Measurements from ENCODE around the gene NHS. TPM values are rescaled to one million over a fixed set of nuclear protein-coding genes. Genes with fewer than 3 reads are reported as not detected.

The NHS gene
- total and polyA plus RNA-seq, 2 of the 13 experiments (the other 11 are each of a cell fraction or from before 2014, with no cell fraction given), result 0.02 TPM; not detected in 1

DNA sequence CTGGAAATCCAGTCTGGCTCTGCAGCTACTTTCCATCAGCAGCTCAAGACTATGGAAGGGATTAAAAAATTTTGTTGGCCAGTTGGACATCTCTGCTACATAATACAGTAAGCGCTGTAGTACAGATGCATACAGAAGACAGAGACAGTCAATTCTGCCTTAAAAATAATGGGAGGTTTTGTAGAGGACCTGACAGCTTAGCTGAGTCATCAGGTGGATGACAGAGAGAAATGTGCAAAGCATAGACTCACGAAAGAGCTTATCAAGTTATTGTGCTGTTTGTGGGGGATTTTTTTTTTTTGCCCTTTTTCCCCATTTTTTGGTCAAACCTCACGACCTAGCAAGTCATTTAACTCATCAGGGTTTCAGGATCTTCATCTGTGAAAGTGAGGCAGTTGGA is 213.3 kb downstream of the NHS start:
- H3K27me3 ChIP-seq (ENCODE audit: control insufficient read depth in 1 of 2, insufficient read depth in 2 of 2, low read length in 2 of 2), result no peaks in the 10 kb centered on the region
- no peaks in the 10 kb centered on the region for H4K20me1 ChIP-seq (ENCODE audit: insufficient read depth, low read length)
- H3K36me3 ChIP-seq (replicated peaks in 1 of 2; ENCODE audit: control insufficient read depth in 1 of 2, insufficient read depth in 2 of 2, low read length in 2 of 2), result no peaks in the 10 kb centered on the region
- ATAC-seq (no peak), DNase-seq (ENCODE audit: low spot score) (no peak), FAIRE-seq (no peak)
- no peak overlapping the region for H3K4me3 ChIP-seq (replicated peaks in 1 of 3; ENCODE audit: insufficient read depth in 1 of 3, low read depth in 2 of 3, low read length in 3 of 3)
- no peaks in the 10 kb centered on the region for H3K4me1 ChIP-seq (ENCODE audit: insufficient read depth, low read length)
- no peak overlapping the region for H3K9ac ChIP-seq (ENCODE audit: insufficient read depth, low read depth, low read length)
- no peaks in the 10 kb centered on the region for H3K79me2 ChIP-seq (ENCODE audit: insufficient read depth, low read length)
- in situ Hi-C loops (cut with HindIII; ENCODE audit: extremely low pct_ligation_motif_present, low pct_unique_long_range_greater_than_20kb), result no loop called here
- H3K9me3 ChIP-seq (ENCODE audit: low read length), result no peaks in the 10 kb centered on the region
- intact Hi-C loops (cut with micrococcal nuclease; ENCODE audit: unreplicated experiment), result no loop called here
- no peak overlapping the region for H3K4me2 ChIP-seq (ENCODE audit: low read depth, low read length)
- no peak overlapping the region for H3K27ac ChIP-seq (ENCODE audit: extremely low read length, insufficient read depth, low read length)
- no peak overlapping the region for H2AFZ ChIP-seq (ENCODE audit: low read length)
- CTCF ChIA-PET (ENCODE audit: low intra/inter-chr PET ratio, low total read pairs), result no interaction called here
- POLR2A ChIA-PET, result no interaction called here
- BruUV-seq (replicated peaks), result no TSS peak
- WGBS (ENCODE audit: low lambda C conversion rate), result 0% methylated on average over 3 of the region's 3 CpGs
- TF ChIP-seq FOXJ3 (CRISPR knock-in tag; IDR thresholded peaks at IDR 0.05; ENCODE audit: borderline replicate concordance), result no peak
- TF ChIP-seq POGZ (CRISPR knock-in tag; IDR thresholded peaks at IDR 0.05), result no peak
- no peak for TF ChIP-seq ZFY (CRISPR knock-in tag; IDR thresholded peaks at IDR 0.05)
- no peak for TF ChIP-seq ZNF224 (CRISPR knock-in tag; IDR thresholded peaks at IDR 0.05)
- TF ChIP-seq ZNF740 (CRISPR knock-in tag; IDR thresholded peaks at IDR 0.05), result no peak
- TF ChIP-seq ZNF768 (CRISPR knock-in tag; IDR thresholded peaks at IDR 0.05), result no peak
- no peak for TF ChIP-seq ATF1 (CRISPR knock-in tag; IDR thresholded peaks at IDR 0.05)
- TF ChIP-seq BATF2 (CRISPR knock-in tag; IDR thresholded peaks at IDR 0.05), result no peak
- TF ChIP-seq, protein P1, sequence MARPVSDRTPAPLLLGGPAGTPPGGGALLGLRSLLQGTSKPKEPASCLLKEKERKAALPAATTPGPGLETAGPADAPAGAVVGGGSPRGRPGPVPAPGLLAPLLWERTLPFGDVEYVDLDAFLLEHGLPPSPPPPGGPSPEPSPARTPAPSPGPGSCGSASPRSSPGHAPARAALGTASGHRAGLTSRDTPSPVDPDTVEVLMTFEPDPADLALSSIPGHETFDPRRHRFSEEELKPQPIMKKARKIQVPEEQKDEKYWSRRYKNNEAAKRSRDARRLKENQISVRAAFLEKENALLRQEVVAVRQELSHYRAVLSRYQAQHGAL (CRISPR knock-in tag; IDR thresholded peaks at IDR 0.05; ENCODE audit: not compliant biosample characterization), result no peak
- TF ChIP-seq, protein P2, sequence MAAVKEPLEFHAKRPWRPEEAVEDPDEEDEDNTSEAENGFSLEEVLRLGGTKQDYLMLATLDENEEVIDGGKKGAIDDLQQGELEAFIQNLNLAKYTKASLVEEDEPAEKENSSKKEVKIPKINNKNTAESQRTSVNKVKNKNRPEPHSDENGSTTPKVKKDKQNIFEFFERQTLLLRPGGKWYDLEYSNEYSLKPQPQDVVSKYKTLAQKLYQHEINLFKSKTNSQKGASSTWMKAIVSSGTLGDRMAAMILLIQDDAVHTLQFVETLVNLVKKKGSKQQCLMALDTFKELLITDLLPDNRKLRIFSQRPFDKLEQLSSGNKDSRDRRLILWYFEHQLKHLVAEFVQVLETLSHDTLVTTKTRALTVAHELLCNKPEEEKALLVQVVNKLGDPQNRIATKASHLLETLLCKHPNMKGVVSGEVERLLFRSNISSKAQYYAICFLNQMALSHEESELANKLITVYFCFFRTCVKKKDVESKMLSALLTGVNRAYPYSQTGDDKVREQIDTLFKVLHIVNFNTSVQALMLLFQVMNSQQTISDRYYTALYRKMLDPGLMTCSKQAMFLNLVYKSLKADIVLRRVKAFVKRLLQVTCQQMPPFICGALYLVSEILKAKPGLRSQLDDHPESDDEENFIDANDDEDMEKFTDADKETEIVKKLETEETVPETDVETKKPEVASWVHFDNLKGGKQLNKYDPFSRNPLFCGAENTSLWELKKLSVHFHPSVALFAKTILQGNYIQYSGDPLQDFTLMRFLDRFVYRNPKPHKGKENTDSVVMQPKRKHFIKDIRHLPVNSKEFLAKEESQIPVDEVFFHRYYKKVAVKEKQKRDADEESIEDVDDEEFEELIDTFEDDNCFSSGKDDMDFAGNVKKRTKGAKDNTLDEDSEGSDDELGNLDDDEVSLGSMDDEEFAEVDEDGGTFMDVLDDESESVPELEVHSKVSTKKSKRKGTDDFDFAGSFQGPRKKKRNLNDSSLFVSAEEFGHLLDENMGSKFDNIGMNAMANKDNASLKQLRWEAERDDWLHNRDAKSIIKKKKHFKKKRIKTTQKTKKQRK (IDR thresholded peaks at IDR 0.05; ENCODE audit: low read length), result no peak
- no peak for TF ChIP-seq POLR2AphosphoS5 (IDR thresholded peaks at IDR 0.05; ENCODE audit: low read depth, low read length)
- no peak for TF ChIP-seq ZNF770 (CRISPR knock-in tag; IDR thresholded peaks at IDR 0.05)
- TF ChIP-seq, protein P3, sequence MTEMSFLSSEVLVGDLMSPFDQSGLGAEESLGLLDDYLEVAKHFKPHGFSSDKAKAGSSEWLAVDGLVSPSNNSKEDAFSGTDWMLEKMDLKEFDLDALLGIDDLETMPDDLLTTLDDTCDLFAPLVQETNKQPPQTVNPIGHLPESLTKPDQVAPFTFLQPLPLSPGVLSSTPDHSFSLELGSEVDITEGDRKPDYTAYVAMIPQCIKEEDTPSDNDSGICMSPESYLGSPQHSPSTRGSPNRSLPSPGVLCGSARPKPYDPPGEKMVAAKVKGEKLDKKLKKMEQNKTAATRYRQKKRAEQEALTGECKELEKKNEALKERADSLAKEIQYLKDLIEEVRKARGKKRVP (CRISPR knock-in tag; IDR thresholded peaks at IDR 0.05), result no peak
